Osteocyte (in vitro differentiated cells): ENCODE data around the gene RIMBP2. TPM values are rescaled to one million over a fixed set of nuclear protein-coding genes. Genes with fewer than 3 reads are reported as not detected.

ENCODE experiments used
- DNase-seq: peaks from one replicate; pipeline ENCODE4 v3.0.0; 2021; ENCODE audit warnings: mixed read lengths; ENCODE audit not compliant: unreplicated experiment; ENCODE audit errors: extremely low spot score
- H3K27ac Mint-ChIP-seq: one replicate; pipeline ENCODE4 v1.8.0; 2021; ENCODE audit warnings: mild to moderate bottlenecking, mixed read lengths; ENCODE audit not compliant: unreplicated experiment
- H3K27me3 Mint-ChIP-seq: one replicate; pipeline ENCODE4 v1.8.0; 2021; ENCODE audit warnings: mixed read lengths; ENCODE audit not compliant: unreplicated experiment
- H3K36me3 Mint-ChIP-seq: one replicate; pipeline ENCODE4 v1.8.0; 2021; ENCODE audit warnings: mixed read lengths; ENCODE audit not compliant: unreplicated experiment
- H3K4me1 Mint-ChIP-seq: one replicate; pipeline ENCODE4 v1.8.0; 2021; ENCODE audit warnings: mixed read lengths; ENCODE audit not compliant: unreplicated experiment
- H3K4me3 Mint-ChIP-seq: one replicate; pipeline ENCODE4 v1.8.0; 2021; ENCODE audit warnings: mild to moderate bottlenecking, moderate library complexity, mixed read lengths; ENCODE audit not compliant: unreplicated experiment
- H3K9me3 Mint-ChIP-seq: one replicate; pipeline ENCODE4 v1.8.0; 2021; ENCODE audit warnings: mixed read lengths; ENCODE audit not compliant: unreplicated experiment
- CTCF ChIP-seq: fragments of 200-600 bp; sonication (generic); IDR thresholded peaks from 2 replicates; pipeline ENCODE4 v1.5.0; 2021; ENCODE audit warnings: antibody characterized with exemption, mild to moderate bottlenecking, moderate library complexity
- total RNA-seq: library from RNA; stranded (reverse); gene quantifications from 2 replicates; pipeline ENCODE4 v1.2.1, GENCODE V29; 2021

Gene RIMBP2
- total RNA-seq, 1 donor from 2014 or later = 0.13 TPM

- no peak for DNase-seq
- H3K4me3 Mint-ChIP-seq = no peak overlapping the region
- H3K4me1 Mint-ChIP-seq = no peaks in the 10 kb centered on the region
- no peak for TF ChIP-seq CTCF
- no peaks in the 10 kb centered on the region for H3K36me3 Mint-ChIP-seq
- H3K27ac Mint-ChIP-seq = no peak overlapping the region
- H3K9me3 Mint-ChIP-seq = peaks cover 32% of the 10 kb centered on the region
- H3K27me3 Mint-ChIP-seq = no peaks in the 10 kb centered on the region
These were observed 132.3 kb downstream of the RIMBP2 start for GRCh38 chr12:130583800-130584199.

GRCh38 chr12:130583317-130583716 is 132.8 kb downstream of the RIMBP2 start:
- no peak for TF ChIP-seq CTCF
- H3K4me3 Mint-ChIP-seq = no peak overlapping the region
- peaks cover 30% of the 10 kb centered on the region for H3K9me3 Mint-ChIP-seq
- no peak for DNase-seq
- H3K36me3 Mint-ChIP-seq = no peaks in the 10 kb centered on the region
- H3K4me1 Mint-ChIP-seq = no peaks in the 10 kb centered on the region
- no peaks in the 10 kb centered on the region for H3K27me3 Mint-ChIP-seq
- no peak overlapping the region for H3K27ac Mint-ChIP-seq

GRCh38 chr12:130582286-130582685 is 133.8 kb downstream of the RIMBP2 start:
- TF ChIP-seq CTCF = no peak
- peaks cover 24% of the 10 kb centered on the region for H3K9me3 Mint-ChIP-seq

GRCh38 chr12:130581782-130582181 is 134.3 kb downstream of the RIMBP2 start:
- no peak for DNase-seq
- no peaks in the 10 kb centered on the region for H3K27me3 Mint-ChIP-seq
- H3K27ac Mint-ChIP-seq = no peak overlapping the region
- no peaks in the 10 kb centered on the region for H3K4me1 Mint-ChIP-seq
- H3K36me3 Mint-ChIP-seq = no peaks in the 10 kb centered on the region
- H3K4me3 Mint-ChIP-seq = no peak overlapping the region
- peaks cover 24% of the 10 kb centered on the region for H3K9me3 Mint-ChIP-seq
- TF ChIP-seq CTCF = no peak

More at GRCh38 chr12:130582286-130582685, 133.8 kb downstream of the RIMBP2 start:
- Mint-ChIP-seq H3K27ac (no peak overlapping the region), H3K4me1 (no peaks in the 10 kb centered on the region), H3K27me3 (no peaks in the 10 kb centered on the region), H3K4me3 (no peak overlapping the region), H3K36me3 (no peaks in the 10 kb centered on the region)
- no peak for DNase-seq

- no peak for DNase-seq
- no peak overlapping the region for H3K27ac Mint-ChIP-seq
These were observed 136.9 kb downstream of the RIMBP2 start for GRCh38 chr12:130579231-130579630.

More at GRCh38 chr12:130579231-130579630, 136.9 kb downstream of the RIMBP2 start:
- Mint-ChIP-seq H3K4me3 (no peak overlapping the region), H3K9me3 (peaks cover 24% of the 10 kb centered on the region), H3K4me1 (no peaks in the 10 kb centered on the region), H3K27me3 (no peaks in the 10 kb centered on the region), H3K36me3 (no peaks in the 10 kb centered on the region)
- TF ChIP-seq CTCF = no peak
